K562 (cell line): ENCODE results near the gene UVRAG. TPM values are rescaled to one million over a fixed set of nuclear protein-coding genes. Genes with fewer than 3 reads are reported as not detected.

Experiments
- ATF4 ChIP-seq: fragments of 450-650 bp; formaldehyde crosslinking; IDR thresholded peaks from 2 replicates; pipeline ENCODE4 v1.4.0; 2022; ENCODE audit warnings: mild to moderate bottlenecking, moderate library complexity
- CREB1 ChIP-seq, 2 experiments: sonication (generic) in 1 of 2; formaldehyde crosslinking in 1 of 2; IDR thresholded peaks; 2 replicates each; pipeline versions ENCODE4 v1.6.1 to v1.8.0; 2012 to 2022; ENCODE audit warnings: inconsistent platforms in 1 of 2, mild to moderate bottlenecking in 1 of 2, missing genetic modification reagents in 1 of 2, moderate library complexity in 1 of 2
- CTCF ChIP-seq, 3 experiments: IDR thresholded peaks in 2 of 3; conservative IDR thresholded peaks in 1 of 3; 2 replicates each; pipeline ENCODE4 v1.5.1; 2011 to 2012; ENCODE audit warnings: low read length in 3 of 3, mild to moderate bottlenecking in 3 of 3, control low read depth in 2 of 3, improper control_type of control experiment in 1 of 3, inconsistent platforms in 1 of 3, low read depth in 1 of 3, mixed read lengths in 1 of 3, moderate library complexity in 1 of 3; ENCODE audit not compliant: insufficient read depth in 2 of 3
- ETS1 ChIP-seq: conservative IDR thresholded peaks from 2 replicates; pipeline ENCODE4 v1.6.1; 2011; ENCODE audit warnings: low read depth, mild to moderate bottlenecking, low read length; ENCODE audit not compliant: control insufficient read depth
- ILK ChIP-seq: fragments of 450-650 bp; IDR thresholded peaks from 2 replicates; pipeline ENCODE4 v1.6.1; 2016; ENCODE audit warnings: missing genetic modification characterization, low read depth, mild to moderate bottlenecking, missing compliant biosample characterization, moderate library complexity, borderline replicate concordance
- MCM5 ChIP-seq: fragments of 450-650 bp; IDR thresholded peaks from 2 replicates; pipeline ENCODE4 v1.6.1; 2016; ENCODE audit warnings: low read depth
- MLX ChIP-seq, 2 experiments: fragments of 450-650 bp in 1 of 2; sonication (generic) in 1 of 2; formaldehyde crosslinking; conservative IDR thresholded peaks; 2 replicates each; pipeline versions ENCODE4 v1.4.0 to v1.8.1; 2020 to 2022; ENCODE audit warnings: mild to moderate bottlenecking in 1 of 2, missing genetic modification reagents in 1 of 2
- PCBP1 ChIP-seq: fragments of 200-400 bp; formaldehyde crosslinking; IDR thresholded peaks from 2 replicates; pipeline ENCODE4 v1.6.1; 2018; ENCODE audit warnings: mild to moderate bottlenecking, low read depth, low read length; ENCODE audit not compliant: poor library complexity, severe bottlenecking
- PKNOX1 ChIP-seq: fragments of 450-650 bp; IDR thresholded peaks from 2 replicates; pipeline ENCODE4 v1.6.1; 2016
- RBM14 ChIP-seq: fragments of 200-400 bp; formaldehyde crosslinking; IDR thresholded peaks from 2 replicates; pipeline ENCODE4 v1.6.1; 2018; ENCODE audit warnings: low read depth, mild to moderate bottlenecking, low read length, moderate library complexity, borderline replicate concordance; ENCODE audit not compliant: insufficient read depth
- RBM17 ChIP-seq: fragments of 200-400 bp; formaldehyde crosslinking; IDR thresholded peaks from 2 replicates; pipeline ENCODE4 v1.6.1; 2017; ENCODE audit warnings: low read depth, mild to moderate bottlenecking, low read length, borderline replicate concordance
- RBM34 ChIP-seq: fragments of 200-400 bp; formaldehyde crosslinking; IDR thresholded peaks from 2 replicates; pipeline ENCODE4 v1.6.1; 2018; ENCODE audit warnings: low read length, borderline replicate concordance; ENCODE audit not compliant: insufficient read depth
- STAG1 ChIP-seq: sonication (generic); formaldehyde crosslinking; IDR thresholded peaks from 2 replicates; pipeline ENCODE4 v1.5.0; 2020; ENCODE audit warnings: missing genetic modification reagents, borderline replicate concordance
- ZNF354B ChIP-seq: fragments of 250-450 bp; sonication (Bioruptor Pico); IDR thresholded peaks from 2 replicates; pipeline ENCODE4 v1.4.0; 2020
- ZNF511 ChIP-seq: sonication (generic); formaldehyde crosslinking; IDR thresholded peaks from 2 replicates; pipeline ENCODE4 v1.8.0; 2022; ENCODE audit warnings: mild to moderate bottlenecking, missing genetic modification reagents
- ZNF639 ChIP-seq, 2 experiments: fragments of 200-800 bp in 1 of 2; sonication (Bioruptor generic) in 1 of 2; sonication (generic) in 1 of 2; formaldehyde crosslinking in 1 of 2; IDR thresholded peaks in 1 of 2; conservative IDR thresholded peaks in 1 of 2; 2 replicates each; pipeline versions ENCODE4 v1.5.0 to v1.6.1; 2016 to 2020; ENCODE audit warnings: missing compliant biosample characterization in 1 of 2, missing genetic modification characterization in 1 of 2, missing genetic modification reagents in 1 of 2
- polyA plus RNA-seq, 8 experiments: library from polyadenylated mRNA; depleted of rRNA in 4 of 8; stranded (reverse) in 5 of 8; unstranded in 3 of 8; fragments of >200 nt; fragmentation: Nextera tagmentation in 2 of 8; fragmentation: Illumina TruSeq in 1 of 8; extraction: Ambion mirVana in 2 of 8; extraction: Trizol in 1 of 8; gene quantifications; 2 replicates each; pipeline versions ENCODE4 v1.2.1 to v1.2.3, GENCODE V29; 2011 to 2014; ENCODE audit warnings: inconsistent platforms in 1 of 8, missing spikeins in 1 of 8
- total RNA-seq, 7 experiments: library from RNA; depleted of rRNA in 6 of 7; stranded (reverse); fragments of >200 nt in 6 of 7; fragmentation: Illumina TruSeq in 2 of 7; extraction: Trizol in 2 of 7; gene quantifications; 2 replicates each; pipeline versions ENCODE4 v1.2.1 to v1.2.3, GENCODE V29; 2011 to 2021; ENCODE audit warnings: low replicate concordance in 1 of 7

UVRAG gene
- total and polyA plus RNA-seq, 9 of the 15 experiments (the other 6 are each of a cell fraction or from before 2014, with no cell fraction given): 3.1 to 17.8 (median 12.4) TPM

- no peak for TF ChIP-seq PCBP1
- no peak for TF ChIP-seq ETS1
- TF ChIP-seq ATF4 (CRISPR knock-in tag): no peak
- TF ChIP-seq RBM17: no peak
- peak; percentile 95 to 98 (median 95) for TF ChIP-seq CTCF (IDR thresholded peaks at IDR 0.05 in 2 of 3, conservative IDR thresholded peaks at IDR 0.05 in 1 of 3; ENCODE audit: insufficient read depth in 2 of 3, low read depth in 1 of 3, low read length in 3 of 3)
- TF ChIP-seq RBM34: no peak
- no peak for TF ChIP-seq CREB1 (IDR thresholded peaks at IDR 0.05)
- TF ChIP-seq CREB1 (CRISPR knock-in tag; IDR thresholded peaks at IDR 0.05): 0 out of 2 replicates have a peak, but pooled peaks have one; percentile 41
- TF ChIP-seq ILK (tag): no peak
- TF ChIP-seq RBM14: no peak
- peak; percentile 74; the same call in 1 of the 2 replicates for TF ChIP-seq ZNF511 (CRISPR knock-in tag)
- no peak for TF ChIP-seq PKNOX1
- peak; percentile 94 for TF ChIP-seq STAG1 (CRISPR knock-in tag)
- no peak for TF ChIP-seq ZNF639 (CRISPR knock-in tag; conservative IDR thresholded peaks at IDR 0.05 in 1 of 2, IDR thresholded peaks at IDR 0.05 in 1 of 2)
- no peak for TF ChIP-seq MCM5
- TF ChIP-seq MLX (CRISPR knock-in tag; conservative IDR thresholded peaks at IDR 0.05): no peak
- TF ChIP-seq ZNF354B (CRISPR knock-in tag): no peak
These were observed 337.2 kb downstream of the UVRAG start (continued) for GRCh38 chr11:76152086-76152681.
